ENCODE results near the gene SZRD1.

DNA sequence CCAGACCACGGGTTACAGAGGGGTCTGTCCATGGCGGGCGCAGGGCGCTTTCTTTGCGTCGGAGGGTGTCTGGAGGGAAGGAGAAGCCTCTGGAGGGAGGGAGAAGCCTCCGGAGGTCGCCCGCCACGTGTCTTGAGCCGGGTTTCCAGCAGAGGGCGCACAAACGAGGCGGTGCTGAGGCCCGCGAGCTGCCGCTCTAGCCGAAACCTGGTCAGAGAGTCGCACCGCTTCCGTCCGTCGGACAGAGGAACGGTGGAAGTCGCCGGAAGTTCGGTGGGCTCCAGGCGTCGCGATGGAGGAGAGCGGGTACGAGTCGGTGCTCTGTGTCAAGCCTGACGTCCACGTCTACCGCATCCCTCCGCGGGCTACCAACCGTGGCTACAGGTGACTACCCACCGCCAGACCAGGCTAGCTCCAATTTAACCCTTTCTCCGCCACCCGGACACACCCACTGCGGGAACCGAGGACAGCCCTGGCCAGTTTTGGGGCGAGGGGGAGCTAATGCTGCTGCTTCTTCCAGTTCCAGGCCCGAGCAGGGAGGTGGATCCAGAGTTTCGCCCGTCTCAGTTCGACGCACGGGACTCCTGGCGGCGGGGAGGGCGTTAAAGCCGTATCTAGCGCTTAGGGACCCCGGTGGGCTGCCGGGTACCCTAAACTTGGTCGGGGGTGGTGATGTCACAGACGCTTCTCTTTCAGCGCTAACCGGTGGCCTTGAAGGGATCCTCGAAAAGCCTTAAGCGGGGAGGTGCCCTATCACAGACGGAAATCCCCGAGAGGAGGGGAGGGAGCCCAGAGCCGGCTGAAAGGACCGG, 73.6 kb downstream of the SZRD1 start, which contains the start of gene NECAP2:
- TF ChIP-seq GATA2 (IDR thresholded peaks at IDR 0.05; ENCODE audit: low read depth, low read length) (no peak), GATA3 (IDR thresholded peaks at IDR 0.05; ENCODE audit: low read depth, low read length) (no peak)
